ENCODE measurements around the gene RGL3. TPM values are rescaled to one million over a fixed set of nuclear protein-coding genes. Genes with fewer than 3 reads are reported as not detected.

Gene RGL3
- total and polyA plus RNA-seq, 9 of the 15 experiments (the other 6 are each of a cell fraction or from before 2014, with no cell fraction given): 0.12 to 0.61 (median 0.32) TPM; not detected in 4

DNA sequence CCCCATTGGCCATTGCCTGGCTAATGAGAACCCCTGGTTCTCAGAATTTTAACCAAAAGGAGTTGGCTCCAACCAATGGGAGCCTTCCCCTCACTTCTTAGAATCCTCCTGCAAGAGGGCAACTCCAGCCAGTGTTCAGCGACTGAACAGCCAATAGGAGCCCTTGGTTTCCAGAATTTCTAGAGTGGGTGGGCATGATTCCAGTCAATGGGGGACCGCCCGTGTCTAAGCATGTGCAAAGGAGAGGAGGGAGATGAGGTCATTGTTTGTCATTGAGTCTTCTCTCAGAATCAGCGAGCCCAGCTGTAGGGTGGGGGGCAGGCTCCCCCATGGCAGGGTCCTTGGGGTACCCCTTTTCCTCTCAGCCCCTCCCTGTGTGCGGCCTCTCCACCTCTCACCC is 54.2 kb downstream of the RGL3 start:
- Histone ChIP-seq H2AFZ (ENCODE audit: low read depth, low read length) (no peak overlapping the region), H3K9ac (ENCODE audit: insufficient read depth in 1 of 2, low read depth in 2 of 2, low read length in 2 of 2) (no peak overlapping the region), H3K36me3 (ENCODE audit: control insufficient read depth, insufficient read depth, low read length) (peaks cover 6% of the 10 kb centered on the region; the same call in 1 of the 3 replicates), H3K4me2 (ENCODE audit: insufficient read depth, low read length) (no peak overlapping the region), H3K4me1 (replicated peaks in 1 of 2; ENCODE audit: control insufficient read depth in 2 of 2, insufficient read depth in 2 of 2, low read length in 2 of 2) (peaks cover 10 to 26% of the 10 kb centered on the region in 2 experiments; a peak in 4 of 5 replicates), H3K9me1 (ENCODE audit: control insufficient read depth, insufficient read depth, low read length) (peaks cover 4% of the 10 kb centered on the region), H3K4me3 (no peak overlapping the region), H3K9me3 (replicated peaks; ENCODE audit: control insufficient read depth, insufficient read depth, low read depth, low read length) (no peaks in the 10 kb centered on the region), H3K79me2 (ENCODE audit: control insufficient read depth, insufficient read depth, low read length) (no peaks in the 10 kb centered on the region), H3K27ac (ENCODE audit: extremely low read depth, low read depth, low read length) (no peak overlapping the region), H3K27me3 (ENCODE audit: control insufficient read depth in 2 of 2, insufficient read depth in 2 of 2, low read length in 2 of 2) (no peaks in the 10 kb centered on the region), H4K20me1 (replicated peaks; ENCODE audit: control insufficient read depth, insufficient read depth, low read length) (no peaks in the 10 kb centered on the region; the same call in 1 of the 2 replicates)
- in situ Hi-C loops (cut with MboI) (no loop called here), intact Hi-C loops (cut with micrococcal nuclease) (no loop called here)
- POLR2A ChIA-PET: interaction anchor here (1.4 to 4.4 kb wide), 2 partner anchors 10 to 19 kb away, joined by 3 to 36 read pairs; partner anchors contain the start of genes CCDC159, SWSAP1 and TMEM205
- TSS peak; percentile 60 for BruUV-seq (replicated peaks)
- FAIRE-seq: no peak
- no peak for ATAC-seq
- peak in 1 of 4 experiments; percentile 5 for DNase-seq (ENCODE audit: extremely low read depth in 1 of 4, low spot score in 3 of 4)
- 47% methylated on average over 4 of the region's 5 CpGs for WGBS (ENCODE audit: insufficient coverage, low coverage, missing lambda C conversion rate)
- CTCF ChIA-PET (ENCODE audit: low intra/inter-chr PET ratio): no interaction called here
- TF ChIP-seq TCF7L2 (IDR thresholded peaks at IDR 0.05; ENCODE audit: low read depth, low read length) (no peak), ELF1 (tag; IDR thresholded peaks at IDR 0.05) (no peak), TAF15 (IDR thresholded peaks at IDR 0.05; ENCODE audit: low read depth, low read length) (no peak), ZNF699 (CRISPR knock-in tag; IDR thresholded peaks at IDR 0.05; ENCODE audit: insufficient replicate concordance) (no peak), AFF1 (IDR thresholded peaks at IDR 0.05; ENCODE audit: low read depth in 1 of 2, partially characterized antibody in 2 of 2) (no peak), IRF1 (CRISPR knock-in tag; IDR thresholded peaks at IDR 0.05; ENCODE audit: borderline replicate concordance) (no peak), E2F1 (CRISPR knock-in tag; IDR thresholded peaks at IDR 0.05) (no peak), CREB1 (IDR thresholded peaks at IDR 0.05) (no peak), CREB1 (CRISPR knock-in tag; IDR thresholded peaks at IDR 0.05) (no peak), ZNF780A (CRISPR knock-in tag; IDR thresholded peaks at IDR 0.05) (no peak), MYBL2 (IDR thresholded peaks at IDR 0.05; ENCODE audit: low read depth) (no peak), MYBL2 (CRISPR knock-in tag; IDR thresholded peaks at IDR 0.05; ENCODE audit: borderline replicate concordance) (no peak), MTF1 (CRISPR knock-in tag; IDR thresholded peaks at IDR 0.05; ENCODE audit: borderline replicate concordance) (no peak), ZNF561 (CRISPR knock-in tag; conservative IDR thresholded peaks at IDR 0.05) (no peak)
- TF ChIP-seq, protein P1, sequence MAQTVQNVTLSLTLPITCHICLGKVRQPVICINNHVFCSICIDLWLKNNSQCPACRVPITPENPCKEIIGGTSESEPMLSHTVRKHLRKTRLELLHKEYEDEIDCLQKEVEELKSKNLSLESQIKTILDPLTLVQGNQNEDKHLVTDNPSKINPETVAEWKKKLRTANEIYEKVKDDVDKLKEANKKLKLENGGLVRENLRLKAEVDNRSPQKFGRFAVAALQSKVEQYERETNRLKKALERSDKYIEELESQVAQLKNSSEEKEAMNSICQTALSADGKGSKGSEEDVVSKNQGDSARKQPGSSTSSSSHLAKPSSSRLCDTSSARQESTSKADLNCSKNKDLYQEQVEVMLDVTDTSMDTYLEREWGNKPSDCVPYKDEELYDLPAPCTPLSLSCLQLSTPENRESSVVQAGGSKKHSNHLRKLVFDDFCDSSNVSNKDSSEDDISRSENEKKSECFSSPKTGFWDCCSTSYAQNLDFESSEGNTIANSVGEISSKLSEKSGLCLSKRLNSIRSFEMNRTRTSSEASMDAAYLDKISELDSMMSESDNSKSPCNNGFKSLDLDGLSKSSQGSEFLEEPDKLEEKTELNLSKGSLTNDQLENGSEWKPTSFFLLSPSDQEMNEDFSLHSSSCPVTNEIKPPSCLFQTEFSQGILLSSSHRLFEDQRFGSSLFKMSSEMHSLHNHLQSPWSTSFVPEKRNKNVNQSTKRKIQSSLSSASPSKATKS (CRISPR knock-in tag; IDR thresholded peaks at IDR 0.05): no peak
